Measurements from ENCODE around the gene CRIP2. TPM values are rescaled to one million over a fixed set of nuclear protein-coding genes. Genes with fewer than 3 reads are reported as not detected.

CRIP2 gene
- total and polyA plus RNA-seq, 2 of the 13 experiments (the other 11 are each of a cell fraction or from before 2014, with no cell fraction given): 31.6 to 37.9 TPM

DNA sequence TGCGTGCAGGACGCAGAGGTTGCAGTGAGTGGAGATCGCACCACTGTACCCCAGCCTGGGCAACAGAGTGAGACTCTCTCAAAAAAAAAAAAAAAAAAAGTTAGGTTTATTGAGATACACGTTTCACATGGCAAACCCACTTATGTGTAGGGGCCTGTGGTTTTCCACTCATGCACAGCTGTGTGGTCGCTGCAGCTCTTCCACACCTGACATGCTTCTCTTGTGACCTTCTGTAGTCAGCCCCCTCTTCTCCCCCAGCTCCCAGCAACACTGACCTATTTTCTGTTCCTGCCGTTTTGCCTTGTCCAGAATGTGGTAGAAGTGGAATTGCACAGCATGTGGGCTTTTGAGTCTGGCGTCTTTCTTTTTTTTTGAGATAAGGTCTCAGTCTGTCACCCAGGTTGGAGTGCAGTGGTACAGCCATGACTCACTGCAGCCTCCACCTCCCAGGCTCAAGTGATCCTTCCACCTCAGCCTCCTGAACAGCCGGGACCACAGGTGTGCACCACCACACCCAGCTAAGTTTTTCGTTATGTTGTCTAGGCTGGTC is 46.6 kb upstream of the CRIP2 start:
- no peak overlapping the region for H2AFZ ChIP-seq (ENCODE audit: low read length)
- in situ Hi-C loops (cut with HindIII; ENCODE audit: extremely low pct_ligation_motif_present, low pct_unique_long_range_greater_than_20kb): no loop called here
- H3K4me3 ChIP-seq (replicated peaks in 1 of 3; ENCODE audit: insufficient read depth in 1 of 3, low read depth in 2 of 3, low read length in 3 of 3): no peak overlapping the region
- no TSS peak for BruUV-seq (replicated peaks)
- no peak overlapping the region for H3K27ac ChIP-seq (ENCODE audit: extremely low read length, insufficient read depth, low read length)
- H3K9me3 ChIP-seq (ENCODE audit: low read length): no peaks in the 10 kb centered on the region
- peaks cover 32% of the 10 kb centered on the region for H3K79me2 ChIP-seq (ENCODE audit: insufficient read depth, low read length)
- H4K20me1 ChIP-seq (ENCODE audit: insufficient read depth, low read length): 0 out of 2 replicates have a peak, but pooled peaks cover 3% of the 10 kb centered on the region
- FAIRE-seq: no peak
- DNase-seq (ENCODE audit: low spot score): no peak
- H3K36me3 ChIP-seq (replicated peaks in 1 of 2; ENCODE audit: control insufficient read depth in 1 of 2, insufficient read depth in 2 of 2, low read length in 2 of 2): peaks cover 4 to 25% of the 10 kb centered on the region in 2 experiments; a peak in 3 of 5 replicates
- no peak for ATAC-seq
- H3K27me3 ChIP-seq (ENCODE audit: control insufficient read depth in 1 of 2, insufficient read depth in 2 of 2, low read length in 2 of 2): no peaks in the 10 kb centered on the region
- peaks cover 20% of the 10 kb centered on the region for H3K4me1 ChIP-seq (ENCODE audit: insufficient read depth, low read length)
- ChIA-PET POLR2A (no interaction called here), CTCF (ENCODE audit: low intra/inter-chr PET ratio, low total read pairs) (no interaction called here)
- intact Hi-C loops (cut with micrococcal nuclease; ENCODE audit: unreplicated experiment): no loop called here
- H3K4me2 ChIP-seq (ENCODE audit: low read depth, low read length): no peak overlapping the region
- TF ChIP-seq XRCC5 (optimal IDR thresholded peaks at IDR 0.05; ENCODE audit: low read length) (no peak), ZNF7 (CRISPR knock-in tag; IDR thresholded peaks at IDR 0.05) (0 out of 2 replicates have a peak, but pooled peaks have one; percentile 42), ZNF770 (CRISPR knock-in tag; IDR thresholded peaks at IDR 0.05) (peak; percentile 71; the same call in 1 of the 2 replicates)
- 98% methylated on average over 9 of the region's 9 CpGs for WGBS (ENCODE audit: low lambda C conversion rate)
- no peak overlapping the region for H3K9ac ChIP-seq (ENCODE audit: insufficient read depth, low read depth, low read length)

GRCh38 chr14:105430042-105430441 is 44.6 kb upstream of the CRIP2 start:
- no peaks in the 10 kb centered on the region for H3K27me3 ChIP-seq (ENCODE audit: control insufficient read depth in 1 of 2, insufficient read depth in 2 of 2, low read length in 2 of 2)
- 0 out of 2 replicates have a peak, but pooled peaks cover 6% of the 10 kb centered on the region for H4K20me1 ChIP-seq (ENCODE audit: insufficient read depth, low read length)
- peaks cover 3 to 20% of the 10 kb centered on the region in 2 experiments; a peak in 3 of 5 replicates for H3K36me3 ChIP-seq (replicated peaks in 1 of 2; ENCODE audit: control insufficient read depth in 1 of 2, insufficient read depth in 2 of 2, low read length in 2 of 2)
- ChIA-PET POLR2A (no interaction called here), CTCF (ENCODE audit: low intra/inter-chr PET ratio, low total read pairs) (no interaction called here)
- H3K4me1 ChIP-seq (ENCODE audit: insufficient read depth, low read length): peaks cover 20% of the 10 kb centered on the region
- ATAC-seq (no peak), FAIRE-seq (no peak), DNase-seq (ENCODE audit: low spot score) (no peak)
- no peaks in the 10 kb centered on the region for H3K9me3 ChIP-seq (ENCODE audit: low read length)
- no TSS peak for BruUV-seq (replicated peaks)
- intact Hi-C loops (cut with micrococcal nuclease; ENCODE audit: unreplicated experiment) (no loop called here), in situ Hi-C loops (cut with HindIII; ENCODE audit: extremely low pct_ligation_motif_present, low pct_unique_long_range_greater_than_20kb) (no loop called here)
- H3K79me2 ChIP-seq (ENCODE audit: insufficient read depth, low read length): peaks cover 28% of the 10 kb centered on the region
- H3K4me3 ChIP-seq (replicated peaks in 1 of 3; ENCODE audit: insufficient read depth in 1 of 3, low read depth in 2 of 3, low read length in 3 of 3): no peak overlapping the region
- H3K27ac ChIP-seq (ENCODE audit: extremely low read length, insufficient read depth, low read length): no peak overlapping the region
- H2AFZ ChIP-seq (ENCODE audit: low read length): no peak overlapping the region
- TF ChIP-seq ZBTB25 (CRISPR knock-in tag; IDR thresholded peaks at IDR 0.05) (no peak), DBP (CRISPR knock-in tag; IDR thresholded peaks at IDR 0.05; ENCODE audit: not compliant biosample characterization) (no peak), ZNF484 (CRISPR knock-in tag; IDR thresholded peaks at IDR 0.05; ENCODE audit: borderline replicate concordance, low read depth) (no peak), ZNF747 (CRISPR knock-in tag; IDR thresholded peaks at IDR 0.05; ENCODE audit: borderline replicate concordance) (no peak), FOXK2 (IDR thresholded peaks at IDR 0.05) (no peak), ZFP62 (CRISPR knock-in tag; IDR thresholded peaks at IDR 0.05) (no peak), POLR2A (IDR thresholded peaks at IDR 0.05; ENCODE audit: insufficient read depth in 1 of 2, low read depth in 2 of 2, low read length in 2 of 2) (no peak), PHF8 (CRISPR knock-in tag; IDR thresholded peaks at IDR 0.05) (no peak), ZNF652 (CRISPR knock-in tag; IDR thresholded peaks at IDR 0.05; ENCODE audit: borderline replicate concordance, low read depth) (no peak), SATB2 (CRISPR knock-in tag; IDR thresholded peaks at IDR 0.05) (no peak)
- WGBS (ENCODE audit: low lambda C conversion rate): over 99% methylated on average over 6 of the region's 6 CpGs
- no peak overlapping the region for H3K9ac ChIP-seq (ENCODE audit: insufficient read depth, low read depth, low read length)
- H3K4me2 ChIP-seq (ENCODE audit: low read depth, low read length): no peak overlapping the region

Measured in HepG2 (cell line).